ENCODE data around the gene ANO9. TPM values are rescaled to one million over a fixed set of nuclear protein-coding genes. Genes with fewer than 3 reads are reported as not detected.

ANO9 gene
- total RNA-seq = 7.3 TPM

DNA sequence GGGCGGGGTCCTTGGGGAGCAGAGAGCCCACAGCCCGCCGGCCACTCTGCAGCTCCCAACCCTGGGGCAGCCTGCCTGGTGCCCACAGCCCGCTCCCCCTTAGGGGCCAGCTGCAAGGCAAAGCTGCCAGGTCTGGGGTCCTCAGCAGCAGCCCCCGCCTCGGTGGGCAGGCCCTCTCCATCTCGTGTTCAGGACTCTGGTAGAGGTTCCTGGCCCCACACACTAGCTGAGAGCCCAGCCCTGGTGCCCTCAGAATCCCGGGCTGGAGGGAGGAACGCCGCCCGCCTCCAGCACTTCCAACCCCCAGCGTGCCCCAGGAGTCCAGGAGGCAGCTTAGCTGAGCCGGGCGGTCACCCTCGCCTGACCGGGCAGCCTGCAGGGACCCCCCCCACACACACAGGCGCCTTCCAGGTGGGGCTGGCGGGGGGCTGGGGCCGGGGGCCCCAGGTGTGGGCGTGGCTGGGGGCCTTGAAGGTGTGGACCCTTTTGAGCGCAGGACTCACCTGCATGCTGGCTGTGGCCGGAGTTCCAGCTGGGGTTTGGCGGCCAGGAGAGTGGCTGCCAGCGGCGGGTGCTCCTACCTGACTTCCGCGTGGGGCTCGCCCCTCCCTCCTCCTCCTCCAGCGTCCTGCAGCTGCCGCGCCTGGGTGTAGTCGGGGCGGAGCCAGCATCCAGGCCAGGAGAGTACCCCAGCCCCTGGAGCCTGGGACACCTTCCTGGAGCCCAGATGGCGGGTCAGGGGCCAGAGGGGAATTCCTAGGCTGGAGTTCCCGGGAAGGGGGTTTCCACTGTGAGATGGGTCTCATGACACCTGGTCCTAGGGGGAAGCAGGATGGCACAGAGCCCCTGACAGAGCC, at the start of gene ANO9:
ANO9 (minus strand) TSS at position 594 of the 857 bp plus-strand sequence; CDS start at position 509, 85 bp downstream.
- DNase-seq = no peak

GRCh38 chr11:491358-491757, 49.5 kb upstream of the ANO9 start:
- no peak for DNase-seq

DNA sequence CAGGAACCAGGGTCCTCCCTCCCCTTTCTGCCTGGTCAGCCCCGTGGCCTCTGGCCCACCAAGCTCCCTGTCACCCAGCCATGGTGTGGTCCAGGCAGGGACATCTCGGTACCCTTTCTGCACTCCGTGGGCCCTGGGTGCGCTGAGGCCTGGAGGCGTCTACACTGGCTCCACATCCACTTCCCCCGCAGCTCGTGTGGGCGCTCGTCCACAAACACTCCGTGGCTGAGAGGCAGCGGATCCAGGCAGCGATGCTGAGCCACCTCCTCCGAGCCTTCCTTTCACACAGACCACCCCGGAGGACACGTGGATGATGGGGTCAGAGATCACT, 49.1 kb upstream of the ANO9 start:
- no peak for DNase-seq

GRCh38 chr11:490186-490929, 48.5 kb upstream of the ANO9 start:
- no peak for DNase-seq

DNA sequence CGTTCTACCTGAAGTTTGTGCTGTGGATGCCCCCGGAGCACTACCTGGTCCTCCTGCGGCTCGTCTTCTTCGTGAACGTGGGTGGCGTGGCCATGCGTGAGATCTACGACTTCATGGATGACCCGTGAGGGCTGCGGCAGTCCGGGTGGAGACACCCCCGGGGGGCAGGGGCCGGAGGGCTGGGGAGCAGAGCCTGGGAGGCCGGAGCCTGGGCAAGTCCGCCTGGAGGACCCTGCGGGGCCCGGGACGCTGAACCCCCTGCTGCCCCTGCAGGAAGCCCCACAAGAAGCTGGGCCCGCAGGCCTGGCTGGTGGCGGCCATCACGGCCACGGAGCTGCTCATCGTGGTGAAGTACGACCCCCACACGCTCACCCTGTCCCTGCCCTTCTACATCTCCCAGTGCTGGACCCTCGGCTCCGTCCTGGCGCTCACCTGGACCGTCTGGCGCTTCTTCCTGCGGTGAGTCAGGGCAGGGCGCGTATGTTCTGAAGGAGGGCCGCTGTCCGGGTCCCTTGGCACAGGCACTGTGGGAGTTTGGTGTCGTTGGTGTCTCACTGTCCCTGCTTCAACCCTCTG, 47.9 kb upstream of the ANO9 start:
- DNase-seq = no peak

GRCh38 chr11:488992-489391, 47.2 kb upstream of the ANO9 start:
- no peak for DNase-seq

DNA sequence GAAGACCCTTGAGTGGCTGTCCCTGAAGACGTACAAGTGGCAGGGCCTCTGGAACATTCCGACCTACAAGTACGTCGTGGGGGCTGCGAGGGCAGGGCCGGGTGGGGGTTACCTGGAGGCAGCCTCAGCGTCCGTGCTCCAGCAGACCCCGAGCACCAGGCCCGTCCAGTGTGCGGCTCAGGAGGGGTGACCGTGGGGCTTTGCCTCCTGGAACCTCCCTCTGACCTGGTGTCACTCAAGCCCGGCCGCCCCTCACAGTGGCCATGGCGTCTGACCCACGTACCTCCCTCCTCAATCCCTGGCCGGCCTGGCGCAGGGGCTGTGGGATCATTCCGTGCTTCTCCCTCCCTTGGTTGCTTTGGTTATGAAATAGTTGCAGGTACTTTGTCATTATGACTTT, 46.8 kb upstream of the ANO9 start:
- DNase-seq = no peak

DNA sequence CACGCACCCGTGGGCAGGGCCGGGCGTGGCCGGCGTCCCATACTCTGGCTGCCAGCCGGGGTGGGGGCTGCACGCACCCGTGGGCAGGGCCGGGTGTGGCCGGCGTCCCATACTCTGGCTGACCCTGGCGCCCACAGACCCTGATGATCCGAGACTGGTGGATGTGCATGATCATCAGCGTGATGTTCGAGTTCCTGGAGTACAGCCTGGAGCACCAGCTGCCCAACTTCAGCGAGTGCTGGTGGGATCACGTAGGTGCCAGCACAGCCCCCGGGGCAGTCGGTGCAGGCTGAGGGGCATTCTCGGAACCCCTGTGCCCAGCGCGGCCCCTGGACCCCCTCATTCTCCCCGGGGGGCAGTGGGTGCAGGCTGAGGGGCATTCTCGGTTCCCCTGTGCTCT, 46.3 kb upstream of the ANO9 start:
- DNase-seq = no peak

DNA sequence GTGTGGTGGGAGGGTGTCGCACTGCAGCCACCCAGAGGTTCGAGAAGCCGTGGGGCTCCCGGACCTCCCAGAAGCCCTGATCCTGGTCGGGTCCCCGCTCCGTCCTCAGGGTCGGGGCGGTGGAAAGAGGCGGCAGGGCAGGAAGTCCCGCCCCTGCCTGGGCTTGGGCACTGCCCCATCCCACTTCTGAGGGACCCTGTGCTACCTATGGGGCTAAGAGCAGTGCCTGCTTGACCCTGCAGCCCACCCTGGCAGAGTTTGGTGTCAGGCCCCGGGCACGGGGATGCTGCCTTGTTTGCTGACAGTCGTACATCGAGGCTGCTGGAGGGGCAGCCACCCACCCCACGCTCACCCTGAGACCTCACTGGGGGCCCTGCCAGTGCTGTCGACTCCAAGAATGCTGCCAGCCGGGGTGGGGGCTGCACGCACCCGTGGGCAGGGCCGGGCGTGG, 45.8 kb upstream of the ANO9 start:
- DNase-seq = no peak

GRCh38 chr11:486189-486588, 44.4 kb upstream of the ANO9 start:
- no peak for DNase-seq

DNA sequence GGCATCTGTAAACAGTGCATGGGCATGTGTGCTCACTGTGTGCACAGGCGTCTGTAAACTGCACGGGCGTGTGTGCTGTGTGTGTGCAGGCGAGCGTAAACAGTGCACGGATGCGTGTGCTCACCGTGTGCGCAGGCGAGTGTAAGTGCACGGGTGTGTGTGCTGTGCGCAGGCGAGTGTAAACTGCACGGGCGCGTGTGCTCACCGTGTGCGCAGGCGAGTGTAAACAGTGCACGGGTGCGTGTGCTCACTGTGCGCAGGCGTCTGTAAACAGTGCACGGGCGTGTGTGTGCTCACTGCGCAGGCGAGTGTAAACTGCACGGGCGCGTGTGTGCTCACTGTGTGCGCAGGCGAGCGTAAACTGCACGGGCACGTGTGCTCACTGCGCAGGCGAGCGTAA, 42.8 kb upstream of the ANO9 start:
- DNase-seq = no peak

GRCh38 chr11:479311-479710, 37.5 kb upstream of the ANO9 start:
- no peak for DNase-seq

- DNase-seq = no peak
Measured at GRCh38 chr11:477052-477715, 35.4 kb upstream of the ANO9 start.

DNA sequence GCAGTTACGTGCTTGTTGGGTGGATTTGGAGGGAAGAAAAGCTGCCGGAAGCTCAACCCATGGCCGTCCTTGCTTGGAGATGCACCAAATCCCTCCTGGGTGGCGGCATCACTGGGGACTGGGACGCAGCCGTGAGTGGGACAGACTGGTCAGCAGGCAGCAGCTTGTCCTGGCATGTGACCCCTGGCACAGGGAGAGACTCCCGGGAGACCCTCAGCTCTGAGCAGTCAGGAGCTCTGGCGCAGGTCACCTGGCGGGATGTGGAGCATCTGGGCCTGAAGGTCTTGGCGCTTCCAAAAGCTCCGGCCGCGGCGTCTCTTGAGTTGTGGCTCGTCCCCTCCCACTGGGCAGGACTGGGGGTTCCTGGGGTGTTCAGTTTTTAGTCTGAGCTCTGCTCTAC, 34.6 kb upstream of the ANO9 start:
- DNase-seq = no peak

DNA sequence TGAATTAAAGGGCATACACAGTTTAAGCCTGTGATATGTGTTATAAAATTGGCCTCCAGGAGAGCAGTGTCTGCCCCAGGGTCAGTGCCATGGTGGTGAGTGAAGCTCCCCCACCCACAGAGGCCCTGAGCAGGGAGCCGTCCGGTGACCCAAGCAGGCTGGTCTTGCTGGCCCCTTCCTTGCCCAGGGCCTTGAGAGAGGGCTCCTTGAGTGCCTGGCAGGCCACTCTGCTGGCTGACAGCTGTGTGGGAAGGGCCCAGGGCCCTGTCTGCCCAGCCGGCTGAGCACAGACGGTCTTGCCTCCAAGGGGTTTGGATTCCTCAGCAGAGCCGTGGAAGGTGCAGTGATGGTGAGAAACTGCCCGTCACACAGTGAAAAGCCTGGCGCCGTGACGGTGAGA, 34.1 kb upstream of the ANO9 start:
- DNase-seq = no peak

GRCh38 chr11:474914-475506, 33.2 kb upstream of the ANO9 start:
- no peak for DNase-seq

DNA sequence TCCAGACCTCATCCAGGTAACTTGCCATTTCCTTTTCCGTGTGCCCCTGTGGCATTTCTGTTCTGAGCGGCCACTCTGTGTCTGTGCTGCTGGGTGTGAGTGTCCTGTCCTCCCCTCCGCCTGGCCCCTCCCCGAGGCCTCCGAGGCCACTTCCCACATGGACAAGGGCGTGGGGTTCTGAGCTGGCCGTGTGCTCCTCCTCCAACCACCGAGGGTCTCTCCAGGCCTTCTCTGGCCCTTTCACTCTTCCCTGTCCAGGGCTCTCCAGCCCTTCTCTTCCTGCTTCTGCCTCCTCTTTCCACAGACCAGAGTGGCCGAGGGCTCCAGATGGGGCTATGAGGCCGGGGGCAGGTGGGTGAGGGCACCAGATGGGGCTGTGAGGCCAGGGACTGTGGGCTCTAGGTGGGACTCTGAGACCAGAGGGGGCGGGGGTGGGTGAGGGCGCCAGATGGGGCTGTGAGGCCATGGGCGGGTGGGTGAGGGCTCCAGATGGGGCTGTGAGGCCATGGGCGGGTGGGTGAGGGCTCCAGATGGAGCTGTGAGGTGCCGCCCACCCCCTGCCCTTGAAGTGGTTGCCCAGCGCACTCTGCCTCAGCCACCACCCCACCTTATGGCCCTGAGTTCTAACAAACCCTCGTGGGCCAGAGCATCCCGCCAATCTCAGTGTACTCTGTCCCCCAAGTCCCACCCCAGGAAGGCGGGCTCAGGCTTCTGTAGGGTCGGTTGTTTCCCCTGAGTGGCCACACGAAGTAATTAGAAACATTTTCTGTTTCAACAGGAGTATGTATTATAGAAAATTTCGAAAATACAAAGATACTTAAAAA, 32.4 kb upstream of the ANO9 start:
- DNase-seq = no peak

GRCh38 chr11:473415-473814, 31.6 kb upstream of the ANO9 start:
- no peak for DNase-seq

DNA sequence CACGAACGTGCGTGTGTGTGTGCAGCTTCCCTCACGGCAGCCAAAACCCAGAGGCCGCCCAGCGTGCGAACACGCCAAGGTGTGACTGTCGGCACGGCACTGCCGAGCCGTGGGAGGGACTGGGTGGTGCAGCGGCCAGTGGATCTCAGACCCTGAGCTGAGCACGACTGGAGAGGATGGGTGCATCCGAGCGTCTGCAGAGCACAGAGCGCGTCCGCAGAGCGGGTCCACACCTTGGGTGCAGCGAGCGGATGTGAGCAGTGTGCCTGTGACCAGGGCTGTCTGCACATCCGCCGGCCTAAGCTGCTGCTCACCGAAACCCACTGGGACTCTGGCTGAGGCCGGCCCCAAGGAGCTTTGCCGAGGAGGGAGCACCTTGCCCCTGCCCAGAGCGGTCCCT, 31.0 kb upstream of the ANO9 start:
- DNase-seq = no peak

DNA sequence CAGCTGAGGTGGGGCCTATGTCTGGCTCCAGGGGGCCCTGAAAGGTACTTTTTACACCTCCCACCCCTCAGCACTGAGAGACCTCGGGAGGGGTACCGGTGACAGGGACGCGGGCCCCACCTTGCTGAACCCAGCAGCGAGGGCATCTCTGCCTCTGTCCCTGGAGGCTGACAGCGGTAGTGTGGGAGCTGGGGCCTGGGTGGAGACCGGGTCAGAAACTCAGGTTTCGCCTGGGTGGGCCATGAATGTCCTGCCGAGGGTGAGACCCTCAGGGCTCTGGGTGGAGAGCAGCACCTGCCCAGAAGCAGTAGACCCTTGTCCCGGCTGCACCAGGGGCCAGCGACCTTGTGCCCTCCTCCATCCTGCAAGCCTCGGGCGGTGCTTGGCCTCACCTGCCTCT, 30.5 kb upstream of the ANO9 start:
- DNase-seq = no peak

- no peak for DNase-seq
Measured at GRCh38 chr11:471468-472145, 29.8 kb upstream of the ANO9 start.
